NCI-H1930 (cell line): ENCODE measurements around the gene PTGR3.
"Not testable (repeated sequence)": the region's sequence is repeated elsewhere in the genome, so short reads cannot be mapped to it uniquely, and the experiment has no call there.

Experiments used
- DNase-seq, 2 experiments: peaks; one replicate each; lab custom pipeline; 2025; lab: John Stamatoyannopoulos, UW

The PTGR3 gene

GRCh38 chr18:75202696-75203365 lies 6.1 kb downstream of the PTGR3 start:
- no peak for DNase-seq

DNA sequence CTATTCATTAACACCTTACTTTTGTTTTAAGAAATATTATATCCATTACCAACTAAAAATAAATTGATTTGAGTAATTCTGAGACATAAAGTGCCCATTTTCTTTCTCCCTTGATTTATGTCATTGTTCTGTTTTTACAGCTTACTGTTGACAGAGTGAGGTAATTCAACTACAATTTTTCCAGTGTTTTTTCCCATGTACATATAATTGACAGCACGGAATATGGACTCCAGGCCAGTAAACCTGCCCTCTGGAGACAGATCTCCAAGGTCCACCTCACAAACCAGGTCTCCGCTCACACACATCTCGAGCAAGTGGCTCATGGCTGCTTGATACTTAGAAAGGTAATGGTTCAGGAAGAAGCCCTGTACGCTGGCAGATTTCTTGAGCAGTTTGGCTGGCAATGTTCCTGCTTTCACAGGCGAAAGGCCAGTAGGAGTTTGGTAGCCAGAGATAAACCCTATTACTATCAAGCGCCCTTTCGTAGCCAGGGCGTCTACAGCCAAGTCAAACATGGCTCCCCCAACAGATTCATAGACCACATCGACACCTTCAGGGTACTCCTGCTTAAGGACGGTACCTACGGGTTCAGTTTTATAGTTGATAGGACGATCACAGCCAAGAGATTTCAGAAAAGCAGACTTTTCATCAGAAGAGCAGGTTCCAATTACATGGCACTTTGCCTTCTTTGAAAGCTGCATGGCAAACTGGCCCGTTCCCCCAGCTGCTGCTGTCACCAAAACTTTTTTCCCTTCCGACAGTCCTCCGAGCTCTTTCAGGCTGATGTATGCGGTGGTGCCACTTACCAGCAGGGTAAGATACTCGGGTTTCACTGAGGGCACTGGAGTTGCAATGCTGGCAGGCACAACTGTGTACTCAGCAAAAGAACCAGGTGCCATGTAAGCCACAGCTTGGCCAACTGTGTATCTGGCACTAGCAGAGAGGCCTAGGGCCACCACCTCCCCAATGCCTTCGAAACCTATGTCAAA lies 7.4 kb downstream of the PTGR3 start:
- DNase-seq, result no peak

- no peak for DNase-seq
These were observed 8.2 kb downstream of the PTGR3 start for GRCh38 chr18:75200605-75201280.

GRCh38 chr18:75200071-75200470 lies 8.9 kb downstream of the PTGR3 start:
- no peak for DNase-seq

DNA sequence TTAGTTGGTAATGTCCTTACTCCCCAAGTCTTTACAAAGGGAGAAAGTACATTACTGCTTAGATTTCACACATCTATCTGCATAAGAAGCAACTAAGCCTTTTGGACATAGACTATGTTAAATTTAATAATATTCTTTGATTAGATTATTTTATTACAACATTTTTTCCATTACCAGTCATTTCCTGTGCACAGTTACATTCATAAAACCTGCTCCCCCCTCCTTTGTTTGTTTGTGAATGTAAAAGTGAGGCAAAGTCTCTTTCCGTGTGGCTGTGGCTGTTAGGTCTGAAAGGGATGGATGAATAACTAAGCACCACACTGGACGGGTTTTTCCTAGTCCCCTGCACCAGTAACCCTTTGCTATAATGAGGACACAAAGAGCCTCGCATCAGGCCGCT lies 9.6 kb downstream of the PTGR3 start:
- DNase-seq, result no peak

DNA sequence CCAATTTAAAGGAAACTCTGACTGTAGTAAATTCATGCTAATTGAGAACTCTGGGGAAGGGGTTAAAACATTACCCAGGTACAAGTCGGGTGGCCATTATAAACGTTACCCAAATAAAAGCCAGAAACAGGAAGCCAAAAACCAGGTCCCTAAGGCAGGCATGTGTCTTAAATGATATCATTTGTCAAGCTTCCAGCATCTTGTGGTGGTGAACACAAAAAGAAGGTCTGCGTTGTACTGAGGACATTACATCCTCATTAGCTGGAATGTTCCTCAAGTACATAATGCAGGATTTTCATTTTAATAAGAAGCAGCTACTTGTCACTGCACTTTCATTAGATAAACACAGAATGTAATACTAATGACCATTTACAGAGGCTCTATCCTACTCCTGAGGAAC lies 10.9 kb downstream of the PTGR3 start:
- DNase-seq, result no peak

GRCh38 chr18:75192899-75193298 lies 16.0 kb downstream of the PTGR3 start:
- no peak for DNase-seq

GRCh38 chr18:75189696-75190095 lies 19.2 kb downstream of the PTGR3 start:
- no peak for DNase-seq

DNA sequence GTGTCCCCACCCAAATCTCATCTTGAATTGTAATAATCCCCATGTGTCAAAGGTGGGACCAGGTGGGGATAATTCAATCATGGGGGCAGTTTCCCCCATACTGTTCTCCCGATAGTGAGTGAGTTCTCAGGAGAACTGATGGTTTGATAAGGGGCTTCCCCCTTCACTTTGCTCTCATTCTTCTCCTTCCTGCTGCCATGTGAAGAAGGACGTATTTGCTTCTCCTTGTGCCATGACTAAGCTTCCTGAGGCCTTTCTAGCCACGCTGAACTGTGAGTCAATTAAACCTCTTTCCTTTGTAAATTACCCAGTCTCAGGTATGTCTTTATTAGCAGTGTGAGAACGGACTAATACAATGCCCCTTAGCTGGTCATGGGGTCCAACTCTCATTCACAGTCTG lies 21.2 kb downstream of the PTGR3 start:
- not testable (repeated sequence) for DNase-seq

DNA sequence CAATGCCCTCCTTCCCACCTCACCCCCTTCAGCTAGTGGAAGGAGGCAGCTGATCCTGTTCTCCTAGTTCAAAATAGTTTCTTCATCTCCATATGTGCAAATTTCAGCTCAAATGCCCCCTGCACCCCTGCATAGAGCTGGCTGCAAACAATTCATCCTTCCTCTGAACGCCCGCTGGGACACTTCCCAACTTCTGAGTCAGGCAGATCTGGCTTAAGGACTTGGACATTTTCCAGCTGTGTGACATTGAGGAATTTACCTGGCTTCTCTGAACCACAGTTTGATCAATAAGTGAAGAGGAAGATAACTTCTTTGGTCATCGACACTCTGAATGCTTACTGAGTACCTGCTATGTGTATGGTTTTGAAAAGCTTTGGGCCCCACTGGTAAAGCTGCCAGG lies 23.5 kb downstream of the PTGR3 start:
- DNase-seq, result no peak

GRCh38 chr18:75183973-75184493 lies 24.9 kb downstream of the PTGR3 start:
- DNase-seq, result no peak

DNA sequence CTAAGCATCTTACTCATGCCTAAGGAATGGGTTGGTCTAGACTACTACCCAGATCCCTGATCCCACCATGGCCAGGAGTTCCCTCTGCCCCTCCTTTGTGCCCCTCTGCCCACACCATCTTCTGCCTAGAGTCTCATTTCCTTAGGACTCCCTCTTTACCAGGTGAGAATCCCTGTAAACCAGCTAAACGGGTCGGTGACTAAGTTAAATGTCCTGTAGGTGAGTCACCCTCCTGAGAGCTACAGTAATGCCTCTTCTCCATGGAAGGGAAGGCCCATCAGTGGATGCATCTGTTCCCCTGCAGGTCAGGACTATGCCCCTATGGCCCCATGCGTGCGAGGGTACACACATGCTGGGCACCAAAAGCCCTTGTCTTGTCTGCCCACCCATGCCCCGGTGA lies 25.4 kb downstream of the PTGR3 start:
- no peak for DNase-seq

- no peak for DNase-seq
These were observed 28.9 kb downstream of the PTGR3 start for GRCh38 chr18:75179819-75180600.

DNA sequence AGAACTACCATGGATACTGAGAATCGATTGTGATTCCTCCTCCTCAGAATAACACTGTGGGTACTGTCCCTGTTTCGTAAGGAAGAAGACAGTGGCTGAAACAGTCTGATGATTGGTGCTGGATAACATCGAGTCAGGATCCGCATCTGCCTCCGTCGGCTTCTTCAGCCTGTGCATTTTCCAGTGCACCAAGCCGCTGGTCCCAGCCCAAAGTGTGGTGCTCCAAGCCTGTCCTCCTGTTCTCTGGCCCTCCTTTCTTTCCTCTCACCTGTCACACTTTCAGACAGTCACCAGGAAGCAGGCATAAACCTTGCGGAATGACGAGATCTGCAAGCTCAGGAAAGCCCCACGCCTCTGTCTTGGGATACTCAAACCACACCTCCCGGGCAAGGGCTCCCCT lies 30.6 kb downstream of the PTGR3 start:
- DNase-seq, result no peak

DNA sequence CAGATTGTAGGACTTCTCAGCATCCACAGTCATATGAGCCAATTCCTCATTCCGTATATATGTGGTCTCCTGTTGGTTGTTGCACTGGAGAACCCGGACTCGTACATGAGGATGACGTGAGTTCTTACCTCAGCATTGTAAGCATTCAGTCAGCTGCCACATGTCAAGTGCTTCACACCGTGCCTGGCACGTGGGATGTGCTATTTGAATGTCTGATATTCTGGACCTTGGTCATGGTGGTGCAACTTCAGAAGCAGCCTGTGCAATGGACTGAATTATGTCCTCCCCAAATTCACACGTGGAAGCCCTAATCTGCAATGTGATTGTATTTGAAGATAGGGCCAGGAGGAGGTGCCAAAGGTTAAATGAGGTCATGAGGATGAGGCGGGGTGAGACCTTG lies 32.1 kb downstream of the PTGR3 start:
- DNase-seq, result no peak

DNA sequence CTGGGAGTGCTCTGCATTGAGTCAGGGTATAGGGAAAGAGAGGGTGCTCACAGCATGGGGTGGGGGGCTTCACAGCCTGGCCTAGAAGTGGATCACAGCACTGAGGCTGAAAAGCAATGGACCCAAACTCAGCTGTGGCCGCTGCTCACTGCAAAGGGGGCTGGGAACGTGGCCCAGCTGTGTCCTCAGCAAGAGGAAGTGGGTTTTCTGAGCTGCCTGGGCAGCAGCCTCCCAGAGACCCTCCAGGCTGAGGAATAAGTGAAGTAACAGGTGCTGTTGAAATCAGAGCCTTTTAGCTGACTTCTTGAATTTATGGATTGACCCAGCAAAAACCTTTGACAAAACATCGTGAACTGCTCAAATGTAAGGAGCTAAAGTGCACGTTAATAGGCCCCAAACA lies 35.2 kb downstream of the PTGR3 start:
- DNase-seq, result no peak

DNA sequence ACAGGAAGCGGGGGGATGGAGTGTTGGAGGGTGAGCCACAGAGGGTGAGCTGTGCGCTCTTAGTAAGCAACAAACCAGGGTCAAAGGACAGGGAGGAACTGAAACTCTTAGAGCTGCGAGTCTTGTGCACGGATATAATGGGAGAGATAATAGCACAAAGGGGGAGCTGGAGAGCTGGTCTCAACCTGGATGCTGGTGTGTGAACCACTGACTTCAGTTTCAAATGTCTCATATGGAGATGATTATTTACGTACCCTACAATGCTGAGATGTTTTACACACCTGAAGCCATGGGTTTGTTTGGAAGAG lies 35.9 kb downstream of the PTGR3 start:
- no peak for DNase-seq

DNA sequence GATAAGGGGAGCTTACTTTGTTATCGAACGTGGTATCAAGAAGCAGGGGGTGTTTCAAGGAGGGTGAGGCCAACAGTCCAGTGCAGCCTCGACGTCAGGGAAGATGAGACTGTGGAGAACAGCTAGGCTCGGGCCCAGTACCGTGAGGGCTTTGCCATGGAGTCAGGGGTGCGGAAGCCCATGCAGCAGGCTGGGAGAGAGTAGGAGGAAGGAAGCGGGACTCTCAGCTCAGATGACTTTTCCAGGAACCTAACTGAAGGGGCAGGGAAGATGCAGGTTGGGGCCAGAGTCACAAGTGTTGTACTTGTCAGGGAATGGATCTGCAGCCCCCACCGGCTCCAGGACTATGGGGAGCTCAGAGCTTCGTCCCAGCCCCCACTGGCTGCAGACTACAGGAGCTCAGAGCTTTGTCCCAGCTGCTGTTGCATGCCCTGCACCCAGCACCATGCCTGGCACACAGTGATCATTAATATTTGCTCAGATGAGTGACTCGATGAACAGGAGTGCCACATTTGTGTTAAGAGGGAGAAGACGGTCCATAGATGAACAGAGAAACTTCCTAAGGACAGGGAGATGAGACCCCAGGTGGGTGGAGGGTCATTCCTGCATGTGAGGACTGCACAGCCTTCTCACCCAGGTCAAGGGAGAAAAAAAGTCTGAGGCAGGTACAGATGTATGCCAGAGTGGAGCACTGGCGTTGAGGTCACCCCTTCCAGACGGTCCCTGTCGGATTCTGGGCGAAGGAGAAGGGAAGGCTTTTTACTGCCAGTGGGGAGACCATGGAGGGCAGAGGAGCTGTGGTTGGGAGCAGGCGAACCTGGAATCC lies 36.4 kb downstream of the PTGR3 start:
- DNase-seq, result no peak

- no peak for DNase-seq
These were observed 38.0 kb downstream of the PTGR3 start for GRCh38 chr18:75170916-75171315.

- no peak for DNase-seq
These were observed 38.7 kb downstream of the PTGR3 start for GRCh38 chr18:75170022-75170789.
